ENCODE results near the gene SYT4.
"Not testable (repeated sequence)": the region's sequence is repeated elsewhere in the genome, so short reads cannot be mapped to it uniquely, and the experiment has no call there.

The SYT4 gene, protein sequence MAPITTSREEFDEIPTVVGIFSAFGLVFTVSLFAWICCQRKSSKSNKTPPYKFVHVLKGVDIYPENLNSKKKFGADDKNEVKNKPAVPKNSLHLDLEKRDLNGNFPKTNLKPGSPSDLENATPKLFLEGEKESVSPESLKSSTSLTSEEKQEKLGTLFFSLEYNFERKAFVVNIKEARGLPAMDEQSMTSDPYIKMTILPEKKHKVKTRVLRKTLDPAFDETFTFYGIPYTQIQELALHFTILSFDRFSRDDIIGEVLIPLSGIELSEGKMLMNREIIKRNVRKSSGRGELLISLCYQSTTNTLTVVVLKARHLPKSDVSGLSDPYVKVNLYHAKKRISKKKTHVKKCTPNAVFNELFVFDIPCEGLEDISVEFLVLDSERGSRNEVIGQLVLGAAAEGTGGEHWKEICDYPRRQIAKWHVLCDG

DNA sequence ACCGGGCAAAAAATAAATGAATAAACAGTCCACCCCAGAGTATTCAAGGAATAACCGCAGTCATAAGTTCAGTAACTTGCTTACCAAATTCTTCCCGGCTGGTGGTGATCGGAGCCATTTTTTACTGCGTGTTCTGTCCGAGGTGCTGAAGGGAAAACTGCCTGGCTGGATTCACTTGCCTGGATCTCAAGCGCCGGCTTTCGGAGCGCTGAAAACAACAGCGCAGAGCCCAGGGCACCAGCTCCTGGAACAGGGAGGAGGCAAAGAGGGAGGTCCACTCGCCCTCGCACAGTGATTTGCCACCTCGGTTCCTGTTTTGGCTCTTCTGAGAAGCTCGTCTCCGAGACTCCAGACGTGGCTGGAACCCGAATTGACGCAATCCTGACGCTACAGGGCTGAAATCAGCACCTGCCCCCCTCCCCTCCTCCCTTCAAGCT is at the start of gene SYT4:
TSS of gene SYT4 (minus strand) at position 327 of the 437 bp plus-strand sequence. CDS start at position 118, 209 bp downstream.
- H3K27ac ChIP-seq = no peak within 1 kb of the TSS
- no peak within 1 kb of the TSS for H3K4me3 ChIP-seq

DNA sequence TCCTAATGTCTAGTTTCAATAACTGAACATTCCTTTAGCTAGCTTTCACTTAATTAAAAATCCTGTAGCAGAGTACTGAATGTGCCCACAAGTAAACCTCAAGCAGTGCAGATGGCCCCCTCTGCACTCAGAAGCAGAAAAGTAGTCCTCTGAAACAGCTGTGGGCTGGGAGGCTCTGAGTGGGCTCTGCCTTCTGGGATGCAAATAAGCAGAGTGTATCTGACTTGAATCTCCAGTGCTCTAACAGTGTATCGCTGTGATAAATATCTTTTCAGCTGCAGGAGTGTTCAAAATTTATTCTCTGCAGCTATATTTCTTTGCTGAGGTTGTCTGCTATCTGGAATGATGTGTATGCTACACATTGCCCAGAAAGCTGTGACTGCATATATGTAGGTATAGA is 44.8 kb upstream of the SYT4 start:
- Histone ChIP-seq H3K27ac (no peak overlapping the region), H3K4me3 (no peak overlapping the region)

DNA sequence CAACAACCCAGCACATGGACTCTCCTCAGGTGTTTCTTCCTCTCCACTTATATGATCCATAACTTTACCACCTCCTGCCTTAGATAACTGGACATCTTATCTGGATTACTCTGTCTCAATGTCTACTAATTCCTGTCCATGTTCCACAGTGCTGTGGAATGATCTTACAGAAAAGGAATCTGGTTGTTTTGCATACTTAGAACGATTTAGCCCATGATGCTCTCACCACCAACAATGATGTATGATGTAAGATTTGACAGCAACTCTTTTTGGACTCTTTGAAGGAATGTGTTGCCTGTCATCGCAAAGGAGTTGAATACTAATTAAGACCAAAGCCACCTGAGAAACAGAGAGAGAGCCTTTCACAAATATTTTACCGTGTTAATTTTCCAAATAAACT is 37.7 kb upstream of the SYT4 start:
- no peak overlapping the region for H3K4me3 ChIP-seq
- no peak overlapping the region for H3K27ac ChIP-seq

DNA sequence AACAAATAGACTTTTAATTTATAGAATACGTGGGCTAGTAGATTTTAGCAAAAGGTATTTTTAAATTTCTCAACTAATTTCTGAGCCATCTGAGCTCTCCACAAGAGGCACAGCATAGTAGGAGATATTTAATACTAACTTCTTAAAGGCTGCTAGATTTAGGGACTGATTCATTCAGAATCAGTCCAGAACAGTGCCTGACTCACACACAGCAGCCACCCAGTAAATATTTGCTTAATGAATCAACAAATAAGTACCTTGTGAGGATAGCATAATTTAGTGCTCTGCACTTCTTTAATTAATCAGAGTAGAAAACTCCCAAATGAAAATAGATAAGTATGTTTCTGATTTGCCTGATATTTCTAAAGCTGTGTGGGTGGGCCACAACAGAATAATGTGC is 35.6 kb upstream of the SYT4 start:
- no peak overlapping the region for H3K4me3 ChIP-seq
- no peak overlapping the region for H3K27ac ChIP-seq

DNA sequence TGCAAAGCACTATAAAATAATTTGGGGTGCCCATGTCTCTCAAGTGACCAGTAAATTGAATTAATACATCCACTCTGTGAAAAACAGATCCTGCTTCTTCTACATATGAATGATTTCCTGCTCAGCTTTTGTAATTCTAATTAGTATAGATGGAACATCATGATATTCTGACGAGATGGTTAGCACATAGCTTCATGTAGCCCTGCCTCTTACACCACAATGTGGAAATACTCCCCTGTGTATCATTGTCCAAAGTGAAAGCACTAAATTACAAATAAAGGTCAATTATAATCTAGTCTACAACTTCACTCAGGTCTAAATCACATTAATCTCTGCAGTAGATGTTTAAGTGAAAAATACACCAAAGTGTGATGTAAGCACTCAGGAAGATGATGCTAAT is 32.9 kb upstream of the SYT4 start:
- Histone ChIP-seq H3K4me3 (no peak overlapping the region), H3K27ac (no peak overlapping the region)

DNA sequence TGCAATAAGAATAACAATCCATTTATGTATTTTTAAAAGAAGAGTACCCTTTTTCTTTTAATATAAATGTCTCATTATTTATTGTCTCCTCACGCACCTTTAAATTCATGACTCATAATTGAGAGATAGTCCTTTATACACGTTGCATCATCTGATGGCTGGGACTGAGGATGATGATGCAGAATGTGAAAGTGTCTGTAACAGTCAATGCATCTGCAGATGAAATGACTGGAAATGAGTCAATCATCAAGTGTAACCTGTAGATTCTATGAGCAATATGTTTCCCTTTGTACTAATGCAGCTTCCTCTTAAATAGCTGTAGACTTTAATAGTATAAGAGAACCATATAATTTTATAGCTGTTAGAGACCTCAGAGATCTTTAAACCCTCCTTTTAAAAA is 26.1 kb upstream of the SYT4 start:
- Histone ChIP-seq H3K4me3 (no peak overlapping the region), H3K27ac (no peak overlapping the region)

DNA sequence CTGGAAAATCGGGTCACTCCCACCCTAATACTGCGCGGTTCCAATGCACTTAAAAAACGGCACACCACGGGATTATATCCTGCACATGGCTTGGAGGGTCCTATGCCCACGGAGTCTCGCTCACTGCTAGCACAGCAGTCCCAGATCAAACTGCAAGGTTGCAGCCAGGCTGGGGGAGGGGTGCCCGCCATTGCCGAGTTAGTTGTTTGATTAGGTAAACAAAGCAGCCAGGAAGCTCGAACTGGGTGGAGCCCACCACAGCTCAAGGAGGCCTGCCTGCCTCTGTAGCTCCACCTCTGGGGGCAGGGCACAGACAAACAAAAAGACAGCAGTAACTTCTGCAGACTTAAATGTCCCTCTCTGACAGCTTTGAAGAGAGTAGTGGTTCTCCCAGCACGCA is 8.9 kb upstream of the SYT4 start:
- H3K27ac ChIP-seq, H3K4me3 ChIP-seq: not testable (repeated sequence)

DNA sequence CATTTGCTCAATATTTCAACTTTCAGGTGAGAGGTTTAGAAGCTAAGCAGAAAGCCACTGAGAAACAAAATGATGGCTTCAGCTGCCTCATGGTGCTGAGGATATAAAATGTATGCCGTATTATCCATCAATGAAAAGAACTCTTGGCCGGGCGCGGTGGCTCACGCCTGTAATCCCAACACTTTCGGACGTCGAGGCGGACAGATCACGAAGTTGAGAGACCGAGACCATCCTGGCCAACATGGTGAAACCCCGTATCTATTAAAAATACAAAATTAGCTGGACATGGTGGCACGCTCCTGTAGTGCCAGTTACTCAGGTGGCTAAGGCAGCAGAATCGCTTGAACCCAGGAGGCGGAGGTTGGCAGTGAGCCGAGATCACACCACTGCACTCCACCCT is 6.0 kb upstream of the SYT4 start:
- Histone ChIP-seq H3K4me3 (no peak overlapping the region), H3K27ac (no peak overlapping the region)

DNA sequence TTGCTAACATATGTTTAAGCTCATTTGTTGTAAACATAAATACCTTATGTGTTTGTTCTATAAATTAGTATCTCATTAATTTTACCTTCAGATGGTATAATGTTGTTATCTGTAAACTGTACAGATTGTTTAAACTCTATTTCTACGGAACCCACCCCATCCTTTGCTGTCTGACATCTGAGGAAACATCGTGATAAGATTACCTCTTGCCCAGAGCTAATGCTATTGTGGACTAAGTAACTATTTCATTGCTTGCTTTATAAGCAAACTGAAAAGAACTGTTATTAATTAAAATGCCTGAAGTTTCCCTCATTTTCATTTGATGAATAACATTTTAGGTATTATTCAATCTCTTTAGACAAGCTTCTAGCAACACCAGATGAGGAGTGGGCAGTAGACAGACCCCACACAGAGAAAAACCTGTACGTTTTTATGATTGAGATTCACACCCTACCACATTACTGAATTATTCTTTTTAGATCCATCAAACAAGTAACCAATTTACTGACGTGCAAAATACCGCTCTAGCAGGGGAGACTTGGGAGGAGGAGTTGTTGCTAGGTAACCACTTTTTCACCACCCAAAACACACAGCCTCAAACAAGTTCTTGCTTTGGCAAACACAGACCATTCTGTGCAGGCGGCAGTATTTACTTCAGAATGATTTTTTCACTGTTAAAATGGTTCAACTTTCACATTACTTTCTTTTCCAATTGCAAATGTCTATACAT is 1.9 kb upstream of the SYT4 start:
- Histone ChIP-seq H3K27ac (no peak overlapping the region), H3K4me3 (no peak overlapping the region)

DNA sequence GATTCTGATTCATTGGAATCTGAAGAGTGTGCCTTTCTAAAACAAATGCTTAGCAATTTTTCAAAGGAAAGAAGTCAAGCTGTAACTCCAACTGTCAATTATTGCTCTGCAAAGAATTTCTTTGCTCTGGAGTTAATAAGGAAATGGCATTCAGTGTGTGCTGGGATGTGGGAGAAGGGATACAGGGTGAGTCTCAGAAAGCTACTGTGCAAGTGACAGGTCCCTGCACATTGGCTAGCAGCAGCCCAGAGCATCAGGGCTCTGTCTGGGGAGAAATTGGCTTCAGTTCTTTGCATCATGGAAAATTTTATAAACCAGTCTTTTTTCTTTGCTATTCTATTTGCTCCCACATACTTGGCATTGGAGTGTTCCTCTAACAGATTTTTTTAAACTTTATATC is 1.1 kb upstream of the SYT4 start:
- Histone ChIP-seq H3K27ac (no peak overlapping the region), H3K4me3 (no peak overlapping the region)

DNA sequence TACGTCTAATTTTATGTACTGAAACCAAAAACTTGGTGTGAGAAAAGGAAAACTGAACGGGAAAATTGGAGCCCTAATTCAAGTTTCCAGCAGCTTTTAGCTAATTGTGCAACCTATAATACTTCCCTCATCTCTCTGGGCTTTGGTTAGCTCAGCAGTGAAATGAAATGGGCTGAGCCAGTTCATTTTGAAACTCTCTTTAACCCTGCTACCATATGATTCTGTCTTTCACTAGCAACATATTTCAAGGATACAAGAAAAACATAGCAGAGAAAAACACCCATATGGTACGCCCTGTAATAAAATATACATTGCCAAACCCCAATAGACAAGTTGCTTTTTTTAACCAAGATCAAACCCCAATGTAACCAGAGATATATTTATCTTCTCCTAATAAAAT is 799 bp downstream of the SYT4 start:
- Histone ChIP-seq H3K27ac (no peak overlapping the region), H3K4me3 (no peak overlapping the region)

DNA sequence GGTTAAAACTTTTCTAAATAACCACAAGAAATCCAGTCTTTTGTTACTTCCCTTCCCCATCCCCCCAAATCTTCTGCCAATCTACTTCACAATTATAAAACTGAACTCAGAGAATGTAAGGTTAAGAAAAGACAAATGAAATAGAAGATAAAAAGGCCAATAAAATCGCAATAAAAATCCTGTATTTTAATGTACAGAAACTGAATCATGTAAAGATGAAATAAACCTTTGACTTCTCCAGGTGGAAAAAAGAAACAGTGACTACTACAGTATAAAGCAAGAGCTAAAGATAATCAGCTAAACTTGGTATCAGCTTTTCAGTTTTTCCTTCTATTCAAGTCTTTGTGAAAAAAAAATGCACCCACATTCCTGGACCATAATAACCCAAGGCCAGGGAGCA is 1.7 kb downstream of the SYT4 start:
- Histone ChIP-seq H3K4me3 (no peak overlapping the region), H3K27ac (no peak overlapping the region)

DNA sequence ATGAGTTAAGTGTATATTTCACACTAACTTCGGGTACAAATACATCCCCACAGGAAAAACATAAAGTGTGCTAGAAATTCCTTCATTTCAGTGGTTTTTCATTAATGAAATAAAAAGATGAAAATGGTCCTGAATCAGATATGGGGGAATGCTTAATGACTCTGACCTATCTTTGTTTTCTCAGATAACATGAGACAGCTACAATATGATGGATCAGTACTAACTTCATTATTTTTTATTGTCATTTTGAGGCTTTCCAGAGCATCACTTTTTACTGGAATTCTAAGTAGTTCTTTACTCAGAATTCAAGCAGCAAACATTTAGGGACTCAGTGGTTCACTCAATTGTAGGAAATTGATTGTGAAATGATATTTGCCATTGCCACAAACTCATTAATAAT is 2.8 kb downstream of the SYT4 start:
- Histone ChIP-seq H3K27ac (no peak overlapping the region), H3K4me3 (no peak overlapping the region)

DNA sequence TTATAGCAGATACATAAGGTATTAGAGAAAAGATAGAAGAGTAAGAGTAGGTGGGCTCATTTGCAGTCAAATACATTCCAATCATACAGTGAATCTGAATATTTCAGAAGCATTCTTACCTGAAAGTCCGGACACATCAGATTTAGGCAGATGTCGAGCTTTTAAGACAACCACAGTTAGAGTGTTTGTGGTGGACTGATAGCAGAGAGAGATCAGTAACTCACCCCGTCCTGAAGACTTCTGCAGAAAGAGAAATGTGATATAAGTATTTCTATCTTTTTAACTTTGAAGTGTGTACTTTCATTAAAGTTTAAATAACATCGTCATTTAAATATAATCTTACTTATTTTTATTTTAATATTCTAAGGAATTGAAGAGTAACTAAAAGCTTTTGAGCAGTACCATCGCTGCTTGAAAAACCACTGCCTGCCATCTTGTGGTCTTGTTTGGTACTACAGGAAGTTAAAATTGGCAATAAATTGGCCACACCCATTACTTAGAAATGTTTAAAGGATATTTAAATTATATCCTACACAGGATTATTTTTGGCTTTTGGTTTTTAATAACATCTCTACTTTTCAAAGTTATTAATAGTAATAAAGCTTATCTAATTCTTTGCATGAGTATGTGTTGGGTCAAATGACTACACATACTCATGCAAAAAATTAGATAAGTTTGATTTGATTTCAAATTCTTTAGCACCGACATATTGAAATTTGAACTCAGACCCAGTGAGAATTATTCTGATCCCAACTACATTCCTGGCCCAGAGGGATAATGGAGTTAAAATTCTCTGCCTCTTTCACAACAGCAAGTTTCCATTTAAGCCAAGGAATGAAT is 5.5 kb downstream of the SYT4 start:
- no peak overlapping the region for H3K4me3 ChIP-seq
- H3K27ac ChIP-seq = no peak overlapping the region

DNA sequence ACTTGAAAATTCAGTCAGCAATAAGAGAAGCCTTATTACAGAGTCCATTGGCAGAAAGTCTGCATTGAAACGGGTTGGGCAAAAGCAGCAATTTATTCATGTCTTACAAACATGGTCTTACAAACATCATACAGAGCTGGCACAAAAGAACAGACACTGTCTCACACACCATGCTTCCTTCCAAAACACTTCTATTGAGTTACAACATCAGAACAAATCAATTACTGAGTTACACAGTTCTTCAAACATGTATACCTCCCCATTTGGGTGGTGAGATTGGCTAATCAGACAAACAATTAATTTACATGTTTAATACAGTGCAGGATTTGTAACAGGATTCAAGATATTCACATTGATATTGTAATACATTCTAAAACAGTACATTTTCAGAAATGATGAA is 9.5 kb downstream of the SYT4 start:
- H3K27ac ChIP-seq = no peak overlapping the region
- H3K4me3 ChIP-seq = no peak overlapping the region

DNA sequence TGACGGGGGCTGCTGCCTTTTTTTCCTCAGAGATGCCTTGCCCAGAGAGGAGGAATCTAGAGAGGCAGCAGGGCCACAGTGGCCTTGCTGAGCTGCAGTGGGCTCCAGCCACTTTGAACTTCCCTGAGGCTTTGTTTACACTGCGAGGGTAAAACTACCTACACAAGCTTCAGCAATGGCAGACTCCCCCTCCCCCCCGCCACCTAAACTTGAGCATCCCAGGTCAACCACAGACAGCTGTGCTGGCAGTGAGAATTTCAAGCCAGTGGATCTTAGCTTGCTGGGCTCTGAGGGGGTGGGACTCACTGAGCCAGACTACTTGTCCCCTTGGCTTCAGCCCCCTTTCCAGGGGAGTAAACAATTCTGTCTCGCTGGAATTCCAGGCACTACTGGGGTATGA is 11.8 kb downstream of the SYT4 start:
- Histone ChIP-seq H3K27ac (no peak overlapping the region), H3K4me3 (no peak overlapping the region)

DNA sequence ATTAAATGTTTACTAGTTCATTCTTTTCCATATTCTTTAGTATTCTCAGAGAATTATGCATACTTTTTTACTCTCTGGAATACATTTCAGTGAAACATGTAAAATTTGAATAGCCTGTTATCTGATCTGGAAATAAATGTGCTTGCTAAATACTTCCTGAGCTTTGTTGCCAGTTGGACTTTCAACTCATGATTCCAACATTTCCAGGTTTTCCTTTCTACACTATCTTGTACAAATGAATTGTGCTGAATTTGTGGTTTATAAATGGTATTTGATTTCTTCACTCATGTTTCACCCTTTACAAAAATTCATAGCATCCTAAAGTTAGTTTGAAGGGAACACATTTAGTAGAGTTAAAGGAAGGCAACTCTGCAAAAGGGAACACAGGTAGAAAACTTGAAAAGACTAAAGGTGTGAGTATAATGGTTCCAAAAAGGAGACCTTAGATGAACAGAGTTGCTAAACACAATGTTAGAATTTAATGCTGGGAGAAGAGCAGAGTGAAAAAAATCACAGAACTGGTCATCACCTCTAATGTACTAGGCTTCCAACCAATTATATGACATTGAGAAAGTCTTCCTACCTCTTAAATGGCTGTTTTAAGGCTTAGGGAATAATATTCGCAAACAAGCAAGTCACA is 28.6 kb downstream of the SYT4 start:
- Histone ChIP-seq H3K27ac (no peak overlapping the region), H3K4me3 (no peak overlapping the region)

DNA sequence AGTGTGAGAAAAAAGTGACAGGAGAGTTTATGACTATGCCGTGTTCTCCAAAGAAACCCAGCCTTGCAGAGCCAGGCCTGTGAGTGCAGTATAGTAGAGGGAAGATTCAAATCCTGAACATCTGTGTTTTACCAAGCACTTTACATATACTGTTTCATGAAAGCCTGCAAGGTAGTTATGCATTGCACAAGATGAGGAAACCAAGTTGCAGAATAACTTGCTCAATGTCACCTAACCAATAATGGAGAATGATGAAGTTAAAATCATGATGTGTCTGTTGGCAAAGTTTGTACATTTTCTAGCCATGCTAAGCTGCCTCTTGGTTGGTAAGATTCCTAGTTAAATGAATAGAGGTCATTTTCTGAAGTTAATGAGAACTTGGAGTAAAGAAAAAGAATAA is 29.3 kb downstream of the SYT4 start:
- H3K27ac ChIP-seq = no peak overlapping the region
- H3K4me3 ChIP-seq = no peak overlapping the region

DNA sequence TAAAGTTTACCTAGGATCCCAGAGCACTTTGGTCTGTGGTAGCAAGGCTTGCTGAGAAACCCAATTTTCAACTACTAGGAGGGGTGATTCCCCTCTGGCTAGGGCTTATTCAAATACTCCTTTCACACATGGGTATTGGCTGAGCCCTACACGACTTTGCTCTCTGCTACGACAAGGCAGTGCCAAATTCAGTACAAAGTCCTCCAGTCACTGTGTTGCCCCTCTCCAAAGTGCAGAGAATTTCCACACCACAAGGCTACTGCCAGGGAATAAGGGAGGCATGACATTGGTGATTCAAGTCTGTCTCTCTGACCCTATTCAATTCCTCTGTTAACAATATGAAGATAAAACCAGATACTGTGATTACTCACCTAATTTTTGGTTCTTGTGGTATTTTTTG is 38.9 kb downstream of the SYT4 start:
- Histone ChIP-seq H3K27ac (no peak overlapping the region), H3K4me3 (no peak overlapping the region)

DNA sequence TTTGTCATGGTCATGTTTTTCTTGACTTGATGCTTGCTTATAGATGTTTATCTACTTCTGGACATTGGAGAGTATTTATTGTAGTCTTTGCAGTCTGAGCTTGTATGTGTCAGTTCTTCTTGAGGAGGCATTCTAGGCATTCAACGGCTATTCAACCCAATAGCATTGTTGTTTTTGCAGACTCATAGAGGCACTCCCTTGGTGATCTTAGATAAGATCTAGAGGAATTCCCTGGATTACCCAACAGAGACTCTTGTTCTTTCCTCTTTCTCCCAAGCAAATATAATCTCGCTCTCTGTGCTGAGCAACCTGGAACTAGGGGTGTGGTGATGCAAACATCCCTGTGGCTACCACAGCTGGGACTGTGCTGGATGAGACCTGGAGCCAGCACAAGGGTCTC is 40.4 kb downstream of the SYT4 start:
- H3K4me3 ChIP-seq = no peak overlapping the region

More for the DNA sequence above, 40.4 kb downstream of the SYT4 start:
- H3K27ac ChIP-seq = no peak overlapping the region
